ENCODE data around the gene LMAN2L.

The LMAN2L gene

GRCh38 chr2:96760986-96761832 lies 21.3 kb upstream of the LMAN2L start:
- no peak for TF ChIP-seq CTCF (IDR thresholded peaks at IDR 0.05)
- Histone ChIP-seq H3K4me2 (ENCODE audit: low read length) (peak overlapping the region; percentile 98), H3K27ac (no peak overlapping the region), H3K27me3 (ENCODE audit: control insufficient read depth, insufficient read depth, low read length) (no peaks in the 10 kb centered on the region), H3K9ac (no peak overlapping the region), H3K36me3 (ENCODE audit: control insufficient read depth, insufficient read depth, low read length) (no peaks in the 10 kb centered on the region), H3K4me1 (peaks cover 14% of the 10 kb centered on the region), H3K79me2 (no peaks in the 10 kb centered on the region), H3K9me3 (ENCODE audit: control insufficient read depth, low read length) (no peaks in the 10 kb centered on the region), H3K4me3 (ENCODE audit: low read depth, low read length) (peak overlapping the region; percentile 60), H2AFZ (peak overlapping the region; percentile 78)

GRCh38 chr2:96760036-96760985 lies 20.4 kb upstream of the LMAN2L start, which contains the start of gene CNNM4:
CNNM4 (plus strand) TSS chr2:96760902; CDS start chr2:96761000, 98 bp downstream.
- peak; percentile 20 for TF ChIP-seq CTCF (IDR thresholded peaks at IDR 0.05)
- Histone ChIP-seq H3K27me3 (ENCODE audit: control insufficient read depth, insufficient read depth, low read length) (no peaks in the 10 kb centered on the region), H3K9ac (no peak within 1 kb of the TSS), H3K36me3 (ENCODE audit: control insufficient read depth, insufficient read depth, low read length) (no peaks in the 10 kb centered on the region), H3K4me2 (ENCODE audit: low read length) (peak within 1 kb of the TSS; percentile 98), H3K79me2 (no peaks in the 10 kb centered on the region), H3K27ac (peak within 1 kb of the TSS; percentile 56), H3K4me1 (peaks cover 14% of the 10 kb centered on the region), H3K4me3 (ENCODE audit: low read depth, low read length) (peak within 1 kb of the TSS; percentile 60), H3K9me3 (ENCODE audit: control insufficient read depth, low read length) (no peaks in the 10 kb centered on the region), H2AFZ (peak within 1 kb of the TSS; percentile 93)

GRCh38 chr2:96759548-96759947 lies 19.7 kb upstream of the LMAN2L start:
- peaks cover 14% of the 10 kb centered on the region for H3K4me1 ChIP-seq
- no peak overlapping the region for H3K4me2 ChIP-seq (ENCODE audit: low read length)
- no peak for TF ChIP-seq CTCF (IDR thresholded peaks at IDR 0.05)
- H3K9me3 ChIP-seq (ENCODE audit: control insufficient read depth, low read length), result no peaks in the 10 kb centered on the region
- H3K9ac ChIP-seq, result no peak overlapping the region
- no peak overlapping the region for H3K4me3 ChIP-seq (ENCODE audit: low read depth, low read length)
- no peaks in the 10 kb centered on the region for H3K79me2 ChIP-seq
- H3K36me3 ChIP-seq (ENCODE audit: control insufficient read depth, insufficient read depth, low read length), result no peaks in the 10 kb centered on the region
- no peaks in the 10 kb centered on the region for H3K27me3 ChIP-seq (ENCODE audit: control insufficient read depth, insufficient read depth, low read length)
- H2AFZ ChIP-seq, result no peak overlapping the region
- no peak overlapping the region for H3K27ac ChIP-seq

GRCh38 chr2:96758987-96759386 lies 19.1 kb upstream of the LMAN2L start:
- Histone ChIP-seq H3K79me2 (no peaks in the 10 kb centered on the region), H3K27me3 (ENCODE audit: control insufficient read depth, insufficient read depth, low read length) (no peaks in the 10 kb centered on the region), H2AFZ (no peak overlapping the region), H3K4me3 (ENCODE audit: low read depth, low read length) (no peak overlapping the region), H3K4me1 (peaks cover 14% of the 10 kb centered on the region), H3K36me3 (ENCODE audit: control insufficient read depth, insufficient read depth, low read length) (no peaks in the 10 kb centered on the region), H3K9ac (no peak overlapping the region), H3K27ac (no peak overlapping the region), H3K4me2 (ENCODE audit: low read length) (no peak overlapping the region), H3K9me3 (ENCODE audit: control insufficient read depth, low read length) (no peaks in the 10 kb centered on the region)
- TF ChIP-seq CTCF (IDR thresholded peaks at IDR 0.05), result no peak

All from parathyroid adenoma (tissue), 2 donors.